ENCODE measurements around the gene PRXL2A. TPM values are rescaled to one million over a fixed set of nuclear protein-coding genes. Genes with fewer than 3 reads are reported as not detected.

PRXL2A gene
- total RNA-seq, 4 donors from 2014 or later: 21.7 to 64.6 (median 38.7) TPM

DNA sequence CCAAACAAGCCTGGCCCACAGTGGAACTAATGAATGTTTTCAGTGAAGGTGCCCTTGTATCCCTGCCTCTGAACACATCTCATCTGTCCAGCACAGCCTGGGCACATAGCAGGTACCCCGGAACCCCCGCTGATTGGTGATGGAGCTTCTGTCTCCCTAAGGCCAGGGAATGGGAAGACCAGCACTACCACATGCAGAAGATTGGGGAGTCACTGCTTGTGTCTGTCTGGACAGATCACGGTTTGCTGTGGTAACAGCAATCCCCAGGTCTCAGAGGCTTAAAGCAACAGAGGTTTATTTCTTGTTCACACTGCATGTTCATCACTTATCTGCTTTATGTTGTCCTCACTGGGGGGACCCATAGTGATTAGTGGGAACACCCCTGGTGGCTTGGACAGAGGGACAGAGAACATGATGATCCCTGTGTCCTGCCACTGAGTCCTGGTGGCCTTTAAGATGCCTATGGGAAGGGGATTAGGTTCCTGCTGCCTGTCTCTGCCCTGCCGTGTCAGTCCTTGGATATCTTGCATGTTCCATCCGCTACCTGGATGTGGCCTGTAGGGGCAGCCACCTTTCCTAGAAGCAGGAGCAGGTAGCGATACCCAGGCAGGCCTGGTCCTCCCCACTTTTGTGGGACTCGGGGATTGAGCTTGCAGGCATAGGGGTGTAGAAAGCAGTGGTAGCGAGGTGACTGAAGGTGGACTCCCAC is 49.4 kb downstream of the PRXL2A start:
- no peaks in the 10 kb centered on the region for H3K36me3 ChIP-seq
- no peak for TF ChIP-seq POLR2A (IDR thresholded peaks at IDR 0.05)
- TF ChIP-seq, protein P1, sequence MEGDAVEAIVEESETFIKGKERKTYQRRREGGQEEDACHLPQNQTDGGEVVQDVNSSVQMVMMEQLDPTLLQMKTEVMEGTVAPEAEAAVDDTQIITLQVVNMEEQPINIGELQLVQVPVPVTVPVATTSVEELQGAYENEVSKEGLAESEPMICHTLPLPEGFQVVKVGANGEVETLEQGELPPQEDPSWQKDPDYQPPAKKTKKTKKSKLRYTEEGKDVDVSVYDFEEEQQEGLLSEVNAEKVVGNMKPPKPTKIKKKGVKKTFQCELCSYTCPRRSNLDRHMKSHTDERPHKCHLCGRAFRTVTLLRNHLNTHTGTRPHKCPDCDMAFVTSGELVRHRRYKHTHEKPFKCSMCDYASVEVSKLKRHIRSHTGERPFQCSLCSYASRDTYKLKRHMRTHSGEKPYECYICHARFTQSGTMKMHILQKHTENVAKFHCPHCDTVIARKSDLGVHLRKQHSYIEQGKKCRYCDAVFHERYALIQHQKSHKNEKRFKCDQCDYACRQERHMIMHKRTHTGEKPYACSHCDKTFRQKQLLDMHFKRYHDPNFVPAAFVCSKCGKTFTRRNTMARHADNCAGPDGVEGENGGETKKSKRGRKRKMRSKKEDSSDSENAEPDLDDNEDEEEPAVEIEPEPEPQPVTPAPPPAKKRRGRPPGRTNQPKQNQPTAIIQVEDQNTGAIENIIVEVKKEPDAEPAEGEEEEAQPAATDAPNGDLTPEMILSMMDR (IDR thresholded peaks at IDR 0.05): peak in 1 of 5 experiments; percentile 31
- TF ChIP-seq POLR2AphosphoS5 (IDR thresholded peaks at IDR 0.05): no peak
- peaks cover 56 to 81% (median 79%) of the 10 kb centered on the region in 4 donors for H3K4me1 ChIP-seq
- intact Hi-C loops (cut with DNase I; ENCODE audit: low total_unique reads) (no loop called here), in situ Hi-C loops (cut with MboI; ENCODE audit: low pct_ligation_motif_present in 1 of 4, low pct_unique_long_range_greater_than_20kb in 1 of 4, low sequenced_read_pairs in 3 of 4) (no loop called here)
- peak overlapping the region; percentile 84 to 100 (median 85) for H3K27ac ChIP-seq
- H3K27me3 ChIP-seq: no peaks in the 10 kb centered on the region
- no peak overlapping the region for H3K4me3 ChIP-seq
- no peaks in the 10 kb centered on the region for H3K9me3 ChIP-seq
- DNase-seq: no peak
- 84% methylated on average over 8 of the region's 8 CpGs; no CpG with 5 or more reads in 1 of the 2 donors for WGBS, 2 donors (ENCODE audit: low coverage in 1 of 2)

DNA sequence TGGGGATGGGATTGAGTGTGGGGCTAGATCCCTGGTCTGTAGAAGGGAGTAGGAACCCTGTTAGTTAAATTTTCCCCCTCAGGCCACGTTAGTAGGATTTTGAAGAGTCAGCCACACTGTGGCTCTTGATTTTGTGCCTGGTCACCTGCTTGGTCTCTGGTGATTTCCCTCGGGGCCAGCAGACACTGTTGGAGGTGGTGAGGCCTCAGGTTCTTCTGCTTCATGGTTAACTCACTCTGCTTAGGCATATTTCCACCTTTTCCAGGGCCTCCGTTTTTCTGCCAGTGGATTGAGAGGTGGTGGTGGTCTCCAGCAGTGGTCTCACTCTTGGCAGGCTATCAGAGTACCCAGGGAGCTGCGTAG is 49.9 kb downstream of the PRXL2A start:
- Histone ChIP-seq H3K27me3 (no peaks in the 10 kb centered on the region), H3K9me3 (no peaks in the 10 kb centered on the region), H3K27ac (peak overlapping the region; percentile 84 to 100 (median 85)), H3K4me3 (no peak overlapping the region), H3K36me3 (no peaks in the 10 kb centered on the region), H3K4me1 (peaks cover 59 to 84% (median 81%) of the 10 kb centered on the region in 4 donors)
- 49% methylated on average over 4 of the region's 4 CpGs; no CpG with 5 or more reads in 1 of the 2 donors for WGBS, 2 donors (ENCODE audit: low coverage in 1 of 2)
- TF ChIP-seq POLR2A (IDR thresholded peaks at IDR 0.05) (no peak), EP300 (IDR thresholded peaks at IDR 0.05; ENCODE audit: low read depth) (no peak), POLR2AphosphoS5 (IDR thresholded peaks at IDR 0.05) (no peak)
- TF ChIP-seq, protein P1 (IDR thresholded peaks at IDR 0.05): no peak
- in situ Hi-C loops (cut with MboI; ENCODE audit: low pct_ligation_motif_present in 1 of 4, low pct_unique_long_range_greater_than_20kb in 1 of 4, low sequenced_read_pairs in 3 of 4) (no loop called here), intact Hi-C loops (cut with DNase I; ENCODE audit: low total_unique reads) (no loop called here)
- DNase-seq: no peak

DNA sequence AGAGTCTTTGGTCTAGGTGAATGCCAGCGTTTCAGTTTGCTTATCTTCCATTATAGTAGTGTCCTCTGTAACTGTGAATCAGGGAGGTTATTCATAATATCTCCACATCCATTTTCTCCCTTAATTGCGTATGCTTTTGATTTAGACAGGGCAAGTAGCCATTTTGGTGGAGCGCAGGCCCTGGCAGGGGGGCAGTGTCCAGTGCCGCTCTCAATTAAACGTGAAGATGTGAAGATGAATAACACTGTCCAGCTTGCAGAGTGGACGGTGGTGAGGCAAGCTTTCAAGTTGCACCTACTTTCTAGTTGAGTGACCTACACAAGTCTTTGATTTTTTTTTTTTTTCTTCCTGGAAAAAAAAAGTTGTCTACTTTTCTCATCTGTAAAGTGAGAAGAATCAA is 50.3 kb downstream of the PRXL2A start:
- Histone ChIP-seq H3K27ac (peak overlapping the region; percentile 84 to 100 (median 85)), H3K4me1 (peaks cover 62 to 84% (median 81%) of the 10 kb centered on the region in 4 donors), H3K36me3 (no peaks in the 10 kb centered on the region), H3K4me3 (no peak overlapping the region), H3K9me3 (no peaks in the 10 kb centered on the region), H3K27me3 (no peaks in the 10 kb centered on the region)
- no peak for TF ChIP-seq POLR2AphosphoS5 (IDR thresholded peaks at IDR 0.05)
- TF ChIP-seq, protein P1 (IDR thresholded peaks at IDR 0.05): no peak
- TF ChIP-seq POLR2A (IDR thresholded peaks at IDR 0.05): no peak
- no peak for TF ChIP-seq EP300 (IDR thresholded peaks at IDR 0.05; ENCODE audit: low read depth)
- intact Hi-C loops (cut with DNase I; ENCODE audit: low total_unique reads) (no loop called here), in situ Hi-C loops (cut with MboI; ENCODE audit: low pct_ligation_motif_present in 1 of 4, low pct_unique_long_range_greater_than_20kb in 1 of 4, low sequenced_read_pairs in 3 of 4) (no loop called here)
- no peak for DNase-seq
- 67 to 70% methylated on average over 5 to 6 of the region's 6 CpGs for WGBS, 2 donors (ENCODE audit: low coverage in 1 of 2)

DNA sequence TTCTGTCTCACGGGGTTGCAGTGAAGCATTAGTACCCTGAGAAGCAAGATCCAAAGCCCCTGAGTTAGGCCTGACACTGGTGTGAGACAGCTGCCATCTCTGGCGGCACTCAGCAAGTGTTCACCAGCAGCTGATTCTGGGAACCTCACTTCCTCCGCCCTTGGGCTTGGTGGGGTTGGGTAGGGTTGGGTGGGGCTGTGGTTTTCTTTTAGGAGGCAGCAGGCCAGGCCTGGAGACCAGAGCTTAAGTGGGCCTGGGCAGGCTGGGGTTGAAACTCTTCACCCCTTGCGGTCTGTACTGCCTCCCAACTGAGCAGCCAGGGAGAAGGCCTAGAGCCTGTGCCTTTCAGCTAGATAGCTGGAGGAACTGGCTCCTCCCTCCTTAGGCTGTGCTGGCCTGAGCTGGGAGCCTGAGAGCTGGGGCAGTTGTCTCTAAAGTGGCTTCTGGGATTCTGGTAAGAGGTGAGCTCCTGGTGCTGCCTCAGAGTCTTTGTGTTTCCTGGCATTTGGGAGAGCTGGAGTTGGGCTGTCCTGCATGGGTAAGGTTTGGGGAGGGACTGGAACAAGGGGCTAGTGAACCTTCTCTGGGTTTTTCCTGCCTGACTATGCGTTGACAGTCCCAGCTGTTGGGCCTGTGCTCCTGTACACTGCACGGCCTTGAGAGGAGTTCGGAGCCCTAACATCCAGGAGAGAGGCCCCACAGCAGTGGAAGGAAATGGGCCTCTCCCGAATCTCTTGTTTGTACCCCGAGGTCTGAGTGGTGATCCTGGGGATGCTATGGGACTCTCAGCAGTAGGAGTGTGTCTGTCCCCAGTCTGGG is 50.9 kb downstream of the PRXL2A start:
- in situ Hi-C loops (cut with MboI; ENCODE audit: low pct_ligation_motif_present in 1 of 4, low pct_unique_long_range_greater_than_20kb in 1 of 4, low sequenced_read_pairs in 3 of 4) (no loop called here), intact Hi-C loops (cut with DNase I; ENCODE audit: low total_unique reads) (no loop called here)
- TF ChIP-seq, protein P1 (IDR thresholded peaks at IDR 0.05): no peak
- TF ChIP-seq POLR2AphosphoS5 (IDR thresholded peaks at IDR 0.05) (peak; percentile 55 to 63 (median 62)), POLR2A (IDR thresholded peaks at IDR 0.05) (peak; percentile 39), EP300 (IDR thresholded peaks at IDR 0.05; ENCODE audit: low read depth) (no peak)
- H3K36me3 ChIP-seq: no peaks in the 10 kb centered on the region
- H3K4me1 ChIP-seq: peaks cover 68 to 90% (median 87%) of the 10 kb centered on the region in 4 donors
- no peaks in the 10 kb centered on the region for H3K9me3 ChIP-seq
- H3K4me3 ChIP-seq: peak overlapping the region in 1 of 4 donors; percentile 13
- H3K27ac ChIP-seq: peak overlapping the region; percentile 84 to 100 (median 85)
- WGBS, 2 donors (ENCODE audit: low coverage in 1 of 2): 30% methylated on average over 8 of the region's 9 CpGs; no CpG with 5 or more reads in 1 of the 2 donors
- DNase-seq: peak; percentile 86
- no peaks in the 10 kb centered on the region for H3K27me3 ChIP-seq
